Testis (tissue), 2 donors: Measurements from ENCODE around the gene PIEZO1.

Experiments used
- CTCF ChIP-seq, 3 experiments: fragments of 450-650 bp in 2 of 3; fragments of 200-600 bp in 1 of 3; sonication (generic) in 1 of 3; IDR thresholded peaks; one replicate each; pipeline ENCODE4 v1.5.1; 2016 to 2019; ENCODE audit warnings: antibody characterized with exemption in 3 of 3, mild to moderate bottlenecking in 2 of 3, moderate library complexity in 1 of 3
- POLR2A ChIP-seq: fragments of 450-650 bp; IDR thresholded peaks from one replicate; pipeline ENCODE4 v1.6.1; 2017; ENCODE audit warnings: antibody characterized with exemption, mild to moderate bottlenecking, moderate library complexity

DNA sequence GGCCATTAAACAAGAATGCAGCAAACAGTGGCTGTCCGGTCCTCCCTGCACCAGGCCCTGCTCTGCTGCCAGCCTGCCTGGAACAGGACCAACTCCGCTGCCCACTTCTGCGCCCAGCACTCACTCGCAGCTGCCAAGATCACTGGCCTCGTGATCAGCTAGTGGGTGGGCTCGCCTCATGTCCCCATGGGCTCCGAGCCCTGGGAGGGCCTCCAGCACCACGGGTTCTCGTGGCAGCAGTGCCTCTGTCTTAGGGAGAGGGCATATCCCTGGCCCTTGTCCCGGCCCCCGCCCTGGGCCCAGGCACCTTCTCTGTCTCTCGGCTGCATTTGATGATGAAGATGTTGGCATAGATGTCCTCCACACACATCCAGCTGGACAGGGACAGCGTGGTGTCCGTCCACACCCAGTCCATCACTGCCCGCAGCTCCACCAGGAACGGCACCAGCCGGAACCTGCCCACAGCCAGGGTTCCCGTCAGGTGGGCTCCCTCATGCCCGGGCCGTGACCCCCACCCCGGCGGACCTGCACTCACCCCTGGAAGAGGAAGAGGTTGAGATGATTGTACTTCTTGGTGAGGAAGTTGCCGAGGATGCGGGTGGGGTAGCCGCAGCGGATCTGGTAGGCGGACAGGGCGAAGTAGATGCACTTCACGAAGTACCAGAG, 65.6 kb downstream of the PIEZO1 start:
- TF ChIP-seq POLR2A (no peak), CTCF (IDR thresholded peaks at IDR 0.05) (no peak)
